MM.1S (cell line): Measurements from ENCODE around the gene CYTH1.

Source experiments
- EZH2phosphoT487 ChIP-seq: fragments of 300-600 bp; sonication (generic); IDR thresholded peaks from 2 replicates; pipeline ENCODE4 v1.6.1; 2018; ENCODE audit warnings: antibody characterized with exemption, low read length
- TF ChIP-seq, protein P1 (sequence below): fragments of 300-600 bp; sonication (generic); IDR thresholded peaks from 2 replicates; pipeline ENCODE4 v1.5.1; 2016; ENCODE audit warnings: antibody characterized with exemption, low read length, mixed read lengths

DNA sequence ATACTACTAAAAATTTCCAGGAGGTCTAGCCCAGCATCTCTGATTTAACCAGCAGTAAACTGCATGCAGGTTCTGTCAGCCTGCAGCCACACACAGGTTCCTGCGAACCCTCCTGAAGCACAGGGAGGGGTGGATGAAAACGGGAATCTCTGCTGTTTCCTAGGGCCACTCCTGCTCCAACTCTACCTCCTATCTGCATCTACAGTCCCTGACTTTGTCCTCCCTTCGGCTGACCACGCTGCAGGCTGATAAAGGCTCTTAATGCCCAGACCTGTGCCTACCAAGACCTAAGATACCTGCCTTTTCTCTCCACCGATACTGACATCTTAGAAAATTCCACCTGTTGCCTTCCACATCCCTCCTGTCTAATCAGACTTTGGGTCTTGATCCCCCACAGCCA lies 50.2 kb downstream of the CYTH1 start:
- TF ChIP-seq, protein P1, sequence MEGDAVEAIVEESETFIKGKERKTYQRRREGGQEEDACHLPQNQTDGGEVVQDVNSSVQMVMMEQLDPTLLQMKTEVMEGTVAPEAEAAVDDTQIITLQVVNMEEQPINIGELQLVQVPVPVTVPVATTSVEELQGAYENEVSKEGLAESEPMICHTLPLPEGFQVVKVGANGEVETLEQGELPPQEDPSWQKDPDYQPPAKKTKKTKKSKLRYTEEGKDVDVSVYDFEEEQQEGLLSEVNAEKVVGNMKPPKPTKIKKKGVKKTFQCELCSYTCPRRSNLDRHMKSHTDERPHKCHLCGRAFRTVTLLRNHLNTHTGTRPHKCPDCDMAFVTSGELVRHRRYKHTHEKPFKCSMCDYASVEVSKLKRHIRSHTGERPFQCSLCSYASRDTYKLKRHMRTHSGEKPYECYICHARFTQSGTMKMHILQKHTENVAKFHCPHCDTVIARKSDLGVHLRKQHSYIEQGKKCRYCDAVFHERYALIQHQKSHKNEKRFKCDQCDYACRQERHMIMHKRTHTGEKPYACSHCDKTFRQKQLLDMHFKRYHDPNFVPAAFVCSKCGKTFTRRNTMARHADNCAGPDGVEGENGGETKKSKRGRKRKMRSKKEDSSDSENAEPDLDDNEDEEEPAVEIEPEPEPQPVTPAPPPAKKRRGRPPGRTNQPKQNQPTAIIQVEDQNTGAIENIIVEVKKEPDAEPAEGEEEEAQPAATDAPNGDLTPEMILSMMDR: no peak
- no peak for TF ChIP-seq EZH2phosphoT487
